ENCODE data around the gene IL3.

The IL3 gene

GRCh38 chr5:132082329-132083023 lies 22.0 kb downstream of the IL3 start:
- no peak for DNase-seq
- in situ Hi-C loops (cut with HindIII; ENCODE audit: low pct_ligation_motif_present, low pct_unique_long_range_greater_than_20kb, low sequenced_read_pairs), result no loop called here

- no peak for DNase-seq
- in situ Hi-C loops (cut with HindIII; ENCODE audit: low pct_ligation_motif_present, low pct_unique_long_range_greater_than_20kb, low sequenced_read_pairs), result no loop called here
Measured at GRCh38 chr5:132083071-132083678, 22.7 kb downstream of the IL3 start.

- in situ Hi-C loops (cut with HindIII; ENCODE audit: low pct_ligation_motif_present, low pct_unique_long_range_greater_than_20kb, low sequenced_read_pairs), result no loop called here
- DNase-seq, result no peak
Measured at GRCh38 chr5:132085686-132086085, 25.2 kb downstream of the IL3 start.

DNA sequence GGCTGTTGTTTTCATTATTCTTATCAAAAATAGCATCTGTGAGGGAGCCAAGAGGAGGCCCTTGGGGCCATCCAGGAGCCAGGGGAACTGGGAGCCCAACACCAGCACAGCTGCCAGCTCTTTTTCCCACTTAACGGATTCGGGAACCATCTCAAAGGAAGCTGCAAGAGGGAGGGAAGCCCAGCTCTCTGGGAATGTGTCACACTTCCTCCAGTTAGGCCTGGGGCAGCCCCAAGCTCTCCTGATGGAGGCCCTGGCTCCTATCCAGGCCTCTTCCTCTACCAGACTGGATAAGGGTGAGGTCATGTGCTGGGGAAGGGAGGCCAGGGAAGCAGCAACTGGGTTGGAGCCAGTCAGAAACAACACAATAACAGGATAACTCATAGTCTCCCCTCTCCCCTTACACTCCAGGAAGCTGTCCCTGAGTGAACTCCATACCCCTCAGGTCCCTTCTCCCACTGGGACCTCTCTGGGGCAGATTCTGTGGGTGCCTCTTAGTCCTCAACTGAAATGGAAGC lies 25.9 kb downstream of the IL3 start:
- peak; percentile 78 for DNase-seq
- in situ Hi-C loops (cut with HindIII; ENCODE audit: low pct_ligation_motif_present, low pct_unique_long_range_greater_than_20kb, low sequenced_read_pairs), result no loop called here

- in situ Hi-C loops (cut with HindIII; ENCODE audit: low pct_ligation_motif_present, low pct_unique_long_range_greater_than_20kb, low sequenced_read_pairs), result no loop called here
- DNase-seq, result no peak
Measured at GRCh38 chr5:132087176-132087575, 26.7 kb downstream of the IL3 start.

DNA sequence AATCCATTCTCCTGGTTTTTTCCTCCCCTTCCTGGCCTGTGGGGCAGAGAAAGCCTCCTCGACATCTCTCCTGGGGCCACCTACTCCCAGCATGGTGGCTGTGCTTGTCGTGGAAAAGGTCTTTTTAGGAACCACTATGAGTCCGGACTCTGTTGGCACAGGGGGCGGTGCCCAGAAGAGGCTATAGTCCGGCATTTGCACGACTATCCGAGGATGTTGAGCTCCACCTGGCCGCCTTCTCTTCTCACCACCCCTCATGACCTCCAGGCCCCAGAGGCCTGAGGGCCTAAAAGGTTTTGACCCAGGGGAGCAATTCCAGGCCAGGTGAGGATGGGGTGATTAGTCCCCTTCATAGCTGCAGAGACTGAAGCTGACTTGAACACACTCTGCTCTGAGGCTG lies 27.2 kb downstream of the IL3 start:
- in situ Hi-C loops (cut with HindIII; ENCODE audit: low pct_ligation_motif_present, low pct_unique_long_range_greater_than_20kb, low sequenced_read_pairs), result no loop called here
- DNase-seq, result no peak

DNA sequence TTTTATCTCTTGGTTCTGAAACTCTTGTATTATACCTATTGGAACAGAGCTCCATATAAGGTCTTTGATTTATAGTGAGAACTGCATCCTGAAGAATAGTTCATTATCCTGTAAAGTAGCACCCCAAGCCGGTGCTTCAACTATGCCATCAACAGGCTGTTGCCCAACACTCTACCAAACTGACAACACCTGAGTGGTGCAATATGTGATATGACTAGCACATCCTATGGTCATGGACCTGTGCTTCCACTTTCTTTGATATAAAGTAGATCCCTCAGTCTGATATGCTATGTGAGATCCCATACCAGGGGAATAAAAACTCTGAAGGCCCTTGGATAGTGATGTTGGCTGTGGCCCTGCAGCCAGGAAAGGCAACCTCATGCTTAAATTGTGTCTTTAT lies 28.9 kb downstream of the IL3 start:
- DNase-seq, result no peak
- in situ Hi-C loops (cut with HindIII; ENCODE audit: low pct_ligation_motif_present, low pct_unique_long_range_greater_than_20kb, low sequenced_read_pairs), result no loop called here

GRCh38 chr5:132090107-132090506 lies 29.7 kb downstream of the IL3 start:
- DNase-seq, result peak; percentile 79
- in situ Hi-C loops (cut with HindIII; ENCODE audit: low pct_ligation_motif_present, low pct_unique_long_range_greater_than_20kb, low sequenced_read_pairs), result no loop called here

GRCh38 chr5:132093271-132093670 lies 32.8 kb downstream of the IL3 start:
- in situ Hi-C loops (cut with HindIII; ENCODE audit: low pct_ligation_motif_present, low pct_unique_long_range_greater_than_20kb, low sequenced_read_pairs), result no loop called here
- DNase-seq, result no peak

- DNase-seq, result peak; percentile 81
- in situ Hi-C loops (cut with HindIII; ENCODE audit: low pct_ligation_motif_present, low pct_unique_long_range_greater_than_20kb, low sequenced_read_pairs), result no loop called here
Measured at GRCh38 chr5:132094393-132095076, 34.1 kb downstream of the IL3 start.

- no peak for DNase-seq
- in situ Hi-C loops (cut with HindIII; ENCODE audit: low pct_ligation_motif_present, low pct_unique_long_range_greater_than_20kb, low sequenced_read_pairs), result no loop called here
Measured at GRCh38 chr5:132095077-132095410, 34.6 kb downstream of the IL3 start.

DNA sequence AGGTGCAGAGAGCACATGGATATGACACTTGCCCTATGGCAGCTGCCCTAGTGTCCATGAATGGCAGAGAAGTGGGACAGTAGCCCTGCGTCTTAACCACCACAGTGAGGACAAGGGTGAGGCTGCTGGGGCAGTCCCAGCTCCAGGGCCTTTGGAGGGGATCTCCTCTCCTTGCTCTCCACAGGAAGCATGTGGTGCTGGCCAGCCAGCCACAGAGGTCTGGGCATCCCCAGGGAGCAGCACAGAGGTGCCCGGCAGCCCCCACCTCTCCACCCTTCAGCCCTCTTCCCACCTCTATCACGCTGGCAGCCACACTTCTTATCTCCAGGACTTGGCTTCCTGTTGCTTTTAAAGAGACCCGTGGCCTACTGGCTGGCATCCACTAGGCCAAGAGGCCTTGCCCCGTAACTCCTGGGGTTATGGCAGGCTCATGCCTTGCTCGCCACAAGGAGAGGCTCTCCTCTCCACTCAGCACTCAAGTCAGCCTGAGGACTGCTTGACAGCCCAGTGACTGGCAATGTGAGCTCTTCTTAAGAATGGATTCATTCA lies 35.0 kb downstream of the IL3 start:
- no peak for DNase-seq
- in situ Hi-C loops (cut with HindIII; ENCODE audit: low pct_ligation_motif_present, low pct_unique_long_range_greater_than_20kb, low sequenced_read_pairs), result no loop called here

GRCh38 chr5:132096904-132097303 lies 36.4 kb downstream of the IL3 start:
- DNase-seq, result no peak
- in situ Hi-C loops (cut with HindIII; ENCODE audit: low pct_ligation_motif_present, low pct_unique_long_range_greater_than_20kb, low sequenced_read_pairs), result no loop called here

DNA sequence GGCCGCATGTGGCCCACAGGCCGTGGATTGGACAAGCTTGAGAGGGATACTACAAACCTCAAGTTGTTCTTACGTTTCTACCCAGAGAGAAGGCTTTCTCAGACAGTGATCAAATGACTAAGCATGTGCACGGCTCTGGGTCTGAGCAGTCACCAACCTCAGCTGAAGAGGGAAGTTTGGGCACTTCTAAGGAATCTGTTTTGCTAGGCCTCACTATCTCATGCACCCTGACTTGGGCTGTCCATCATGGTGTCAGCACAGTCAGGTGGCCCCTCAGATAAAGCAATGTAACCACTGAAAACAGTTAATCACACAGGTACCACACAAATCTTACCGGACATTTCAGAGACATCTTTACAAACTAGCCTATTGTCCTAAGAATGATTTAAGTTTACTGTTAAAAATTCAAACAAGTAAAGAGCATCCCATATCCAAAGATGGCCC lies 37.7 kb downstream of the IL3 start:
- DNase-seq, result no peak

DNA sequence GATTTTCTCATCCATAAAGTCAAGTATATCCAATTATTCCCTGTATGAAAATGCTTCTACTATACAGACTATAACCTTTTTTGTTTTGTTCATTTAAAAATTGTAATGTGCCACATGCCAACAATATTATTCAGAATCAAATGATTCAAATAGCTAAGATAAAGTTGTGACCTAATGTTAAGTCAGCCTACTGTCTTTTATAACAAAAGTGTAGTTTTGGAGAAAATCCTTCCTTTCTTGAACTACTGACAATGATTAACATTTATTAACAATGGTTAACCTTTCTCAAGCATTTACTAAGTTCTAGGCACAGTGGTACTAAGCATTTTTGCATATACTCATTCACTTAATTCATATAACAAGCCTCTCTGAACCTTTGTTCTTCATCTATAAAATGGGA lies 38.2 kb downstream of the IL3 start:
- in situ Hi-C loops (cut with HindIII; ENCODE audit: low pct_ligation_motif_present, low pct_unique_long_range_greater_than_20kb, low sequenced_read_pairs), result no loop called here
- no peak for DNase-seq

More for the DNA sequence above, 37.7 kb downstream of the IL3 start:
- in situ Hi-C loops (cut with HindIII; ENCODE audit: low pct_ligation_motif_present, low pct_unique_long_range_greater_than_20kb, low sequenced_read_pairs), result no loop called here

- no peak for DNase-seq
- in situ Hi-C loops (cut with HindIII; ENCODE audit: low pct_ligation_motif_present, low pct_unique_long_range_greater_than_20kb, low sequenced_read_pairs), result no loop called here
Measured at GRCh38 chr5:132099076-132099748, 38.8 kb downstream of the IL3 start.

- DNase-seq, result no peak
- in situ Hi-C loops (cut with HindIII; ENCODE audit: low pct_ligation_motif_present, low pct_unique_long_range_greater_than_20kb, low sequenced_read_pairs), result no loop called here
Measured at GRCh38 chr5:132099905-132100304, 39.5 kb downstream of the IL3 start.

- in situ Hi-C loops (cut with HindIII; ENCODE audit: low pct_ligation_motif_present, low pct_unique_long_range_greater_than_20kb, low sequenced_read_pairs), result no loop called here
Measured at GRCh38 chr5:132100672-132101261, 40.3 kb downstream of the IL3 start.

More at GRCh38 chr5:132100672-132101261, 40.3 kb downstream of the IL3 start:
- no peak for DNase-seq
